ENCODE results near the gene MRPS11.
"Not testable (repeated sequence)": the region's sequence is repeated elsewhere in the genome, so short reads cannot be mapped to it uniquely, and the experiment has no call there.

Gene MRPS11

GRCh38 chr15:88490036-88490435 is 22.5 kb downstream of the MRPS11 start:
- no peak for DNase-seq (ENCODE audit: low read depth)

GRCh38 chr15:88491158-88491557 is 23.6 kb downstream of the MRPS11 start:
- DNase-seq (ENCODE audit: low read depth), result no peak

GRCh38 chr15:88493844-88494243 is 26.3 kb downstream of the MRPS11 start:
- DNase-seq (ENCODE audit: low read depth), result no peak

GRCh38 chr15:88497109-88497765 is 29.7 kb downstream of the MRPS11 start:
- DNase-seq (ENCODE audit: low read depth), result no peak

GRCh38 chr15:88498996-88499395 is 31.5 kb downstream of the MRPS11 start:
- no peak for DNase-seq (ENCODE audit: low read depth)

GRCh38 chr15:88504445-88504844 is 36.9 kb downstream of the MRPS11 start:
- DNase-seq (ENCODE audit: low read depth), result no peak

GRCh38 chr15:88505721-88506120 is 38.2 kb downstream of the MRPS11 start:
- DNase-seq (ENCODE audit: low read depth), result no peak

- DNase-seq (ENCODE audit: low read depth), result no peak
Observed at GRCh38 chr15:88506628-88507027, 39.1 kb downstream of the MRPS11 start.

- no peak for DNase-seq (ENCODE audit: low read depth)
Observed at GRCh38 chr15:88509321-88509720, 41.8 kb downstream of the MRPS11 start.

GRCh38 chr15:88509964-88510363 is 42.5 kb downstream of the MRPS11 start:
- no peak for DNase-seq (ENCODE audit: low read depth)

- no peak for DNase-seq (ENCODE audit: low read depth)
Observed at GRCh38 chr15:88511161-88511560, 43.7 kb downstream of the MRPS11 start.

- no peak for DNase-seq (ENCODE audit: low read depth)
Observed at GRCh38 chr15:88512078-88512477, 44.6 kb downstream of the MRPS11 start.

GRCh38 chr15:88512601-88513000 is 45.1 kb downstream of the MRPS11 start:
- DNase-seq (ENCODE audit: low read depth), result peak; percentile 56

GRCh38 chr15:88513195-88513594 is 45.7 kb downstream of the MRPS11 start:
- peak; percentile 58 for DNase-seq (ENCODE audit: low read depth)

GRCh38 chr15:88518903-88519302 is 51.4 kb downstream of the MRPS11 start:
- DNase-seq (ENCODE audit: low read depth), result no peak

GRCh38 chr15:88524094-88524493 is 56.6 kb downstream of the MRPS11 start:
- DNase-seq (ENCODE audit: low read depth), result not testable (repeated sequence)

- no peak for DNase-seq (ENCODE audit: low read depth)
Observed at GRCh38 chr15:88525418-88525817, 57.9 kb downstream of the MRPS11 start.

GRCh38 chr15:88526247-88526879 is 58.9 kb downstream of the MRPS11 start:
- no peak for DNase-seq (ENCODE audit: low read depth)

GRCh38 chr15:88529021-88529630 is 61.6 kb downstream of the MRPS11 start:
- DNase-seq (ENCODE audit: low read depth), result peak; percentile 77

All from iris pigment epithelial cell (primary cell).